HG03442 (cell line): Measurements from ENCODE around the gene SIDT1.

ENCODE experiments used
- ATAC-seq: cut with Tn5 transposase; IDR thresholded peaks from one replicate; pipeline ENCODE4 v1.9.1; 2021; ENCODE audit warnings: mild to moderate bottlenecking, moderate library complexity; ENCODE audit not compliant: unreplicated experiment

The SIDT1 gene

GRCh38 chr3:113668015-113668414 is 135.7 kb downstream of the SIDT1 start:
- no peak for ATAC-seq

- ATAC-seq, result no peak
Observed at GRCh38 chr3:113673593-113673992, 141.2 kb downstream of the SIDT1 start.

GRCh38 chr3:113676261-113676660 is 143.9 kb downstream of the SIDT1 start:
- ATAC-seq, result no peak

- ATAC-seq, result no peak
Observed at GRCh38 chr3:113677737-113678136, 145.4 kb downstream of the SIDT1 start.

GRCh38 chr3:113678773-113679172 is 146.4 kb downstream of the SIDT1 start:
- ATAC-seq, result no peak
